EL (cell line): ENCODE results near the gene P2RX1.

Source experiments
- DNase-seq: peaks from one replicate; pipeline ENCODE4 v3.0.0-alpha.2; 2016

The P2RX1 gene

GRCh38 chr17:3903051-3903825, 13.0 kb downstream of the P2RX1 start:
- no peak for DNase-seq

DNA sequence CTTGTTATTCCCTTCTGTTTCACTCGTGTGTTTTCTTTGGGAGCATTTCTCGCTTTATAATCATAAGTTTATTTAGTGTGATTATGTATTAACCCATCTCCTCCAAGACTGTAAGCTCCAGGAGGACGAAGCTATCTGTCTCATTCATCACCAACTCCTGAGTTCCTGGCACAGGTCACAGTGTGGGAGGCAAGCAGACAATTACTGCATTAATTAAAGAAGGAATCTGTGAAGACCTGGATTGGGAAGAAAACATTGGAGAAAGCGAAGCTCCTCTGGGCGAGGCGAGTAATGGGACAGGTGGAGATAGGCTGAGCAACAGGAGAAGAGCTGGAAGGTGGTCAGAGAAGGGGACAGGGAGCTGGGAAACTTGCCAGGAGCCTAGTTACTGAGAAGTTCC, 15.6 kb downstream of the P2RX1 start:
- DNase-seq, result no peak

DNA sequence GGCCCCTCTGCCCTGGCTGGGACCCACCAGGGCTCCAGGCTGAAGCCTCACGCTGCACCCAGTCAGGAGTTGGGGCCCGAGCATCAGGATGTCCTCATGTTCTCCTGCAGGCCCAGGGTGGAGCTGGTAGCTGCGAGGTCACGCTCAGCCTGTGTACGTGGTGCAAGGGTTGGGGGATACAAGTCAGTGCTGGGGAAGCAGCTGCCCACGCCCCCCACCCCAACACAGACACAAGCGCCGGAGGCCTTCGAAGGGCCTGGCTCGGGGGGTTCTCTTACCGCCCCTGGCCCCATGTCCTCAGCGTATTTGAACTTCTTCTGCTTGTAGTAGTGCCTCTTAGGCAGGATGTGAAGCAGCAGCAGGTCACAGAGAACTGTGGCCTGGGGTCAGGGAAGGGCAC, 18.5 kb downstream of the P2RX1 start:
- DNase-seq, result no peak

- DNase-seq, result no peak
These were observed 19.4 kb downstream of the P2RX1 start for GRCh38 chr17:3896968-3897235.

GRCh38 chr17:3896108-3896967, 19.9 kb downstream of the P2RX1 start:
- DNase-seq, result no peak

DNA sequence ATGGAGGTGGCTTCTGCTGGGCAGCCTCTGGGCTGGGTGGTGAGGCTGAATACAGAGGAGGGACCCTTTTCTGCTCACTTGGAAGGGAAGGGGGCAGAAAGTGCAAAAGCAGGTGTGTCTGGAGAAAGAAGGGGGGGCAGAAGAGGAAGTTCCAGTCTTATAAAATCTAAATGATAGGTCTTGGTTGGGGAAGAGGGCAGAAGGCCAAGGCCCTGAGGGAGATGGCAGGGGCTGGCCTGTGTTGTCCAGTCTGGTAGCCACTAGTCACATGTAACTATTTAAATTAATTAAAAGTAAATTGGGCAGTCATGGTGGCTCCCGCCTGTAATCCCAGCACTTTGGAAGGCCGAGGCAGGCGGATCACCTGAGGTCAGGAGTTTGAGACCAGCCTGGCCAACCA, 20.9 kb downstream of the P2RX1 start:
- no peak for DNase-seq

DNA sequence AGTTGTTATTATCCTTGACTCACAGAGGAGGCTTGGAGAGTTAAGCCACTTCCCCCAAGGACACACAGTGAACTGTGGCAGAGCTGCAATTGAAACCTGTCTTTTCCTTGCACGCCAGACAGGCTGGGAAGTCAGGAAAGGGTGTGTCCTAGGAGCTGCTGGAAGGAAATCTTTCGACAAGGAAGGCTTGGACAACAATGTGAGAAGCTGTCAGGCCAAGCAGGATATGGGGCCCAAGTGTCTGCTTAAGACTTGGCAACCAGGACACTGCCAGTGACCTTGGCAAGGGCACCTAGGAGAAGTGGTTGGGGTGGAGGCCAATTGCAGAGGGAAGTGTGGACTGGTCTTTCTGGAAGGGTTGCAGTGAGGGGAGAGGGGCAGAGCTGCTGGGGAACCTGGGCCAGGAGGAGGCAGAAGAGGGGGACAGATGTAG, 21.3 kb downstream of the P2RX1 start:
- DNase-seq, result peak; percentile 23

DNA sequence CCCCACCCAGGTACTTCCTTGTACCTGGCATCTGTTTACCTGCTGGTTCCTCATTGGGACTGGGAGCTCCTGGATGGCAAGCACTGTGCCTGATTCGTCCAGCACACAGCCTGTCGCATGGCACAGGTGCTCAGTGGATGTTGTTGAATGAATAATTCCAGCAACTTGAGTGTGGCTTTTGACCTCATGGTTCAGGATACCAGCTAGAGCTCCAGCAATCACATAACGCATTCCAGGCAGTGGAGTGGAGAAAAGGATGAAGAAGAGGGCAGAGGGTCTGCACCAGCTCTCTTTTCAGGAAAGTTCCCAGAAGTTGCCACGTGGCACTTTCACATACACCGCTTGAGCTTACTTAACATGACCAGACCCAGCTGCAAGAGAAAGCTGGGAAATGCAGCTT, 22.1 kb downstream of the P2RX1 start:
- DNase-seq, result no peak

GRCh38 chr17:3893720-3894116, 22.5 kb downstream of the P2RX1 start:
- DNase-seq, result no peak

DNA sequence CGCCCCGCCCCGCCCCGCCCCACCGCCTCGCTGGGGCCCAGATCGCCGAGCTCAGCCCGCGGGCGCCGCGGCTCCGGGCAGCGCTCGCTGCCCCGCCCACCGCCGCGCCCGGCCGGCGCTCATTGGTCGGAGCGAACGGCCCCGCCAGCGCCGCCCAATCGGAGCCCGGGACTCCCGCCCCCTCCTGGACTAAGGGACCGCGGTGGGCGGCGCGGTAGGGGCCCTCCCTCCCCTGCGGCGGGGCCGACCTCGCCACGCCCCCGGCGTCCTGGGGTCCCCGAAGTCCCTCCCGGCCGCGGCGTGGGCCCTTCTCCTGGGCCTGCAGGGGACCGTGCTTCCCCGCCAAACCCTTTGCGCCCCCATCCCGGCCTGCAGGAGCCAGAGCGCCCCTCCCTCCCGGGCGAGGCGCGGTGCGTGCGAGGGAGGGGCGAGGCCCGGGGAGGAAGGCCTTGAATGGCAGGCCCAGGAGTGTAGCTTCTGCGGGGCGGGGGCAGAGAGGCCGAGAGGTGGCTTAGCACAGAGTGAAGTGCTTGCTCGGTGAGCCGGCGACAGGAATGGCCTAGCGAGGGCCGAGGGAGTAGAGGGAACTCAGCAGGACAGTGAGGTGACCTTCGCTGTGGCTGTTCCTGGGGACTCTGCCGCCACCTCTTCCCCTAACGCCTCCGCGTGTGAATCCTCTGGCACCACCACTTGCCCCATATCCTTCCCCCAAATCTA, 23.1 kb downstream of the P2RX1 start, which contains the start of gene CAMKK1:
TSS of gene CAMKK1 (minus strand) at position 51 of the 717 bp plus-strand sequence. CDS start 7,366 bp downstream, outside the sequence.
- peak; percentile 88 for DNase-seq

GRCh38 chr17:3892095-3892998, 23.9 kb downstream of the P2RX1 start:
- peak; percentile 77 for DNase-seq

DNA sequence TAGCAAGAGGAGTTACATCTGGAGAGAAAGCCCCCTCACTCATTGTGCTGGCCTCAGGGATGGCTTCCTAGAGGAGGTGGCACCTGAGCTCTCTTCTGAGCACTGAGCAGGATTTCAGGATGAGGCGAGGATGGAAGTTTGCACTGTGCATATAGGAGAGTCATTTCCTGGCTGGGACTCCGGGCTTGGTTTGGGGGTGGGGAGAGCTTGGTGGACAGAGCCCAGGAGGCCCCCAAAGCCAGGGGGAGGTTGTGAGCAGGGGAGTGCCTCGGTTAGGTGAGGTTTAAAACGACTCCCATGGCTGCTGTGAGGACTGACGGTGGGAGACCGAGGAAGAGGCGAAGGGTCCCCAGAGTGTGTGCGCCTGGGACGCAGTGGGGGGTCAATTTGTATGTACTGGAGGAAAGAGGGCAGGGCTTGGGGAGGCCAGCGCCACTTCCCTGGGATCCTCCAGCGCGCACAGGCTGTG, 24.6 kb downstream of the P2RX1 start:
- DNase-seq, result peak; percentile 35

DNA sequence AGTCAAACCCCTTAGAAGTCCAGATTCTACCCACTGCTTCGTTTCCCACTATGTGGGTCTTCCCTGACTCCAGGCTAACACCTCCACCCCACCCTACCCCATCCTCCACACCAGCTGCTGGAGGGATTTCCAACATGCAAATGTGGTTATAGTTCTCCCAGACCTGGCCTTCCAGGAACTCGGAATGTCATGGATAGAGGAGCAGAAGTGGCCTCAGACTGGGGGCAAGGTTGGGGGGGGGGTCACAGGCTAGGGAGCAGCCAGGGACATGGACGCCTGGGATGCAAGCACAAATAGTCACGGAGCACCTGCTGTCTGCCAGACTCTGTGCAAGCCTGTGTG, 25.4 kb downstream of the P2RX1 start:
- no peak for DNase-seq

DNA sequence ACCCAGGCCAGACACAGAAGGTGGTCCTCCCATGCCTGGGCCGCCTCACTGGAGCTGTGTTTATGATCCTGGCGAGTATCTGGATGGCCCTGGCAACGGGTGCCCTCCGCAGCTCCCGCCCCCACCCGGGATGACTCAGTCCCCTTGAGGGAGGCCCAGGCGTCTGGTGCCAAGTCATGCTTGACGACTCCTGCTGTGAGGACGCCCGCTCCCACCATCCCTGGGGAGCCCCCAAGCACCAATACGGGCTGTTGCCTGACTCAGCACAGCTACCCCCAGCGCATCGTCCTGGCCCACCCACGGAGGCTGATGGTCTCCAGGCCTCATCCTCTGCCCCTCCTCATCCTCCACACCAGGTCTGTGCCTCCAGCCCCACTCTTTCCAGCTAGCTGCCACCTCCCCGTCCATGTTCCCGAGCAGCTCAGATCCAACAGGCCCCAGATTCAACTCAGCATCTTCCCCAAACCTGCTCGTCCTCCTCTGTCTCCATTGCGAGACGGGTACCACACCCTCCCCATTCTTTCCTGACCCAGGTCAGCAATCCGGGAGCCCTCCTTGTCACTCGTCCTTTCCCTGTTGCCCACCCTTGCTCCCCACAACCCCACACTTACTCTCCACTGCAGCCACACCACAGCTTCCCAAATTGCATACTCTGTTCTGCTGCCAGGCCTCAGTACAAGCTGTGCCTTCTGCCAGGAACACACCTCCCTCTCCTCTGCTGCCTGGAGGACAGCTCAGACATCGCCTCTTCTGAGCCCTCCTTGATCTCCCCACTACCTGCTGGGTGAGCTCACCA, 26.0 kb downstream of the P2RX1 start:
- peak; percentile 95 for DNase-seq

DNA sequence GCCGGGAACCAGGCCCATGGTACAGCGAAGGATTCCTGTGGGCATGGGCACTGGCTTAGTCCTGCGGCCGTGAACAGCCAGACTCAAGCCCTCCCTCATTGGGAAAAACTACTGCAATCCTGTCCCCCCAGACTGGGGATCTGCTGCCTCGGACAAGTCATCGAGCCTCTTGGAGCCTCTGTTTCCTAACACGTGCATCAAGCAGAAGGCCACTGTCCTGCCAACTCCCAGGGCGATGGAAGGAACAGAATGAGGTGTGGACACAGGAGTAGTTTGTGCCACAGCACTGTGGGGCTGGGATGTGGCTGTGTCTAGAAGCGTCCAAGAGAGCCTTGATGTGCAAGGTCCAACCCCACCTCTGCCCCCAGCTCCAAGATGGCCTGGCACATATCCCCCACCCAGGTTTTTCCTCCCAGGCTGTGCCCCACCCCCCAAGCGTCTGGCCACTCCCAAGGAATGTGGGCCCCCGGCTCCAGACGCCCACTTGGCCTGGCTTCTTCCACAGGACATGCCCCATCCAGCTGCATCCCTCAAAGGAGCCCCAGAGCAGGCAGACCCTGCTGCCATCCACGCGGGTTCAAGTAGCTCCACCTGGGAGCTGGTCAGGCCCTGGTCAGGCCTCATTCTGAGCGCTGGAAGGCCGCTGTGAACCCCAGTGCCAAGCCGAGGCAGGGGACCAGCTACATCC, 26.8 kb downstream of the P2RX1 start:
- DNase-seq, result no peak

DNA sequence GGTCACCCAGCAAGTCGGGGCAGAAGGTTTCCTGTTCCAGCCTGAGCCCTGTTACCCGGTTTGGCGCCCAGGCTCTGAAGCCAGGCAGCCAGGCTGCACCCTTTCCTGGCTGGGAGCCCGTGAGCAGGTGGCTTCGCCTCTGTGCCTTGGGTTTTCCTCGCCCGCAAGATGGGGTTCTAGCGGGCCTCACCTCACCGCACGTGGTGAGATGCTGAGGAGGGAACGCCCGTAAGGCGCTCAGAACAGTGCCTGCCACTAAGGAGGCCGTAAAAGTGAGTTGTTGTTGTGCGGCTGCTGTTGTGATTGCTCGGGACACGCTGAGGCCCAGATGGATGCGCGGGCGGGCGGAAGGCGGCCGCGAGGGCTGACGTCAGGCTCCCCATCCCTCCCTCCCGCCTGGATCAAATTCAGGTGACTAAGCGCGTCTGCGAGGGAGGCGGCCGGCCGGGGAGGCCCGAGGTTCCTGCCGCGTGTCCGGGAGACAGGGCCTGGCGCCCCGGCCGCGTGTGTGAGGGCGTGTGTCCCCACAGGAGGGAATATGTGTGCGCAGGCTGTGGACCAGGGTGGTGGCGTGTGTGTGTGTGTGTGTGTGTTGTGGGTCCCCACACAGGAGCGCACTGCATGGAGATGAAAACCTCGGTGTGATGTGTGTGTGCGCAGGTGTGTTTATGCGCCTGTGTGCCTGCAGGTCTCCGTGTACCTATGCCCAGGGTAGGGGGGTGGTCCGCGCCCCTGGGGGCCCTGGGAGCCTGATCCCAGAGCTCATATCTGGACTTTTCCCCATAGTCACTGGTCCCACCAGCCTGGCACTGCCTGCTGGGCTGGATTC, 27.7 kb downstream of the P2RX1 start:
- peak; percentile 95 for DNase-seq

DNA sequence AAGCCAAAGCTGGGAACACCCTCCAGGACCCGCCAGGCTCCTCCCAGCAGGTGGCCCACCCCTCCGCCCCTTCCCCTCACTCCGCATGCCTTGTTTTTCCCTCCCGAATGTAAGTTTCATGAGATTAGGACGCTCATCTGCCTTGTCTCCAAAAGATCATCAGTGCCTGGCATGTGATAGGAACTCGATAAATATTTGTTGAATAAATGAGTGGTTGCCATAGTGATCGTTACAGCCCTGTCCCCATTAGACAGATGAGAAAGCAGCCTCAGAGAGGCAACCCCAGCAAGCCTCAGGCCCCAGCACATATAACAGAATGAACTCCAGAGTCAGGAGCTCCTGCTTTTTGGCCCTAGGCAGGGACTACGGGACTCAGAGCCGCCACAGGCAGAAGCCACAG, 28.5 kb downstream of the P2RX1 start:
- no peak for DNase-seq

- DNase-seq, result no peak
These were observed 28.9 kb downstream of the P2RX1 start for GRCh38 chr17:3887394-3887793.

DNA sequence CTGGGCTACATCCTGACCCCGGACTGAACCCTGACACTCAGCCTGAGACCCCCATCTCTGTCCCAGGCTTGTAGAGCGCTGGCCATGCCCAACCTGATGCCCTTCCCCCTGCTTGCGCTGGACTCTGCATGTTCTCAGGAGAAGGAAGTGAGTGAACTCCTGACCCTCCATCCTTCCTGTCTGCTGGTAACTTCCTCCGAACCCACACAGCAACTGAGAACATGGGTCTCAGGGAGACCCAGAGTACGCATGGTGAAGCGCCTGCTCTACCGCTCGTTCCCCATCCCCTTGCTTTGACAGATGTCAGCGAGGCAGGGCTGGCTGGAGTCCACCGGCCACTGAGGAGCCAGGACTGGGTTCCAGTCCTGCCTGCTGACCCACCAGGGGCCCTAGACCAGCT, 29.5 kb downstream of the P2RX1 start:
- DNase-seq, result no peak

DNA sequence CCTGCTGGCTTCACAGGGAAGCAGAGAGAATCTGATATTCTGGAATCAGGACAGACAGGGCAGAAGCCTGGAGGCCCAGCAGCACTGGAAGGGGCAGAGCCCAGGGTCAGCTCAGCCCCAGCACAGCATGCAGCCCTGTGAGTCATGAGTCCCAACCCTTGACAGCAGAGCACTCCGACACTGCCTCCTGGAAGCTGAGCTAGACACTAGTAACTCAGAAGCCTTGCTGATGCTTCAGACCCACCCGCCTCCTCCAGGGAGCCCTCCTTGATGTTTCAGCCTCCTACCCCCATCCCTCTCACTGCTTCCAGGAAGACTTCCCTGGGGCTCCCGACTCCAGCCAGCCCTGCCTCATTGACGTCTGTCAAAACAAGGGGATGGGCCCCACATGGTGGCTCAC, 30.3 kb downstream of the P2RX1 start:
- peak; percentile 75 for DNase-seq
